Erythroblast (primary cell): Measurements from ENCODE around the gene HERC3.

ENCODE experiments used
- GATA1 ChIP-seq: IDR thresholded peaks from 2 replicates; pipeline ENCODE4 v1.6.1; 2011; ENCODE audit warnings: low read depth, mild to moderate bottlenecking, control low read depth, low read length, moderate library complexity
- POLR2A ChIP-seq: IDR thresholded peaks from 2 replicates; pipeline ENCODE4 v1.6.1; 2011; ENCODE audit warnings: mild to moderate bottlenecking, low read length

- TF ChIP-seq POLR2A, result no peak
- no peak for TF ChIP-seq GATA1
Measured at GRCh38 chr4:88752754-88753153, 160.5 kb downstream of the HERC3 start.
